Nephron (organoid): ENCODE data around the gene IPO13.

Source experiments
- H3K27ac Mint-ChIP-seq, 3 experiments: 2 replicates each; pipeline ENCODE4 v1.8.0; 2020; ENCODE audit warnings: mixed read lengths in 3 of 3, mild to moderate bottlenecking in 2 of 3, moderate library complexity in 1 of 3
- H3K27me3 Mint-ChIP-seq: 2 replicates; pipeline ENCODE4 v1.8.0; 2021; ENCODE audit warnings: low read depth, mild to moderate bottlenecking, moderate library complexity, mixed read lengths
- H3K36me3 Mint-ChIP-seq: 2 replicates; pipeline ENCODE4 v1.8.0; 2020; ENCODE audit warnings: low read depth, mixed read lengths
- H3K4me1 Mint-ChIP-seq: 2 replicates; pipeline ENCODE4 v1.8.0; 2020; ENCODE audit warnings: mixed read lengths
- H3K4me3 Mint-ChIP-seq, 3 experiments: 2 replicates each; pipeline ENCODE4 v1.8.0; 2020; ENCODE audit warnings: mild to moderate bottlenecking in 3 of 3, mixed read lengths in 3 of 3, moderate library complexity in 2 of 3
- H3K9me3 Mint-ChIP-seq: 2 replicates; pipeline ENCODE4 v1.8.0; 2020; ENCODE audit warnings: mixed read lengths
- TF ChIP-seq, protein P1 (sequence below), 3 experiments: fragments of 200-600 bp; sonication (generic); IDR thresholded peaks; one replicate each; pipeline ENCODE4 v1.5.0; 2021; ENCODE audit warnings: antibody characterized with exemption in 3 of 3; ENCODE audit not compliant: unreplicated experiment in 3 of 3

The IPO13 gene

DNA sequence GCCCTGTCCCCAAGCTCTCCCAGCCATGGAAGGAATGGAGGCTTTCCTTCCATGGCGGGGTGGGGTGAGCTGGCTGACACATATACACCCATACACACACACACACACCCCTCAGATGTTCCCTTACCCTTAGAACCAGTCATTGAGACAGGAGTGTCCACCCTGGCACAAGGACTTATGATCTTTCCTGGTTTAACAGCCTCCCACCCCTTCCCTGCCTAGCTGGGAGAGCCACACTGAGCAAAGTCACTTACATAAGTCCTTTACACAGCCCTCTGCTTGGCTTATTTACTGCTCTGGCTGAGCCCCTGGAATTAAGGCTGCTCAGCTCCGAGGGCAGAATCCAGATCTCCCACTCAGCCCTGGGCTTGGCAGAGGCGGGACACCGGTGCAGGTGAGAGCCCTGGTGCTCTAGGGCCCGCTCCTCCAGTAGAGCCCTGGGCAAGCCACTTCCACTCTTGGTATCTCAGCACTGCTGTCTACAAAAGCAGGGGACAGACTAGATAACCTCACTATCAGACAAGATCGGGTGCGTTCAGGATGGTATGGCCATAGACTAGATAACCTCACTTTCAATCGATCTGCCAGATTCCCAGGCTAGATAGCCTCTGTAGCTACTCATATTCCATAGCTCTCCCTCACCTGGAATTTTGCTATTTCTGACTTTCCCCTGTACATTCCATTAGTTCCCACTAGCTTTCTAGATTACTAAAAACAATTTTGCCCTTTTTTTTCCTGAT, 67.8 kb downstream of the IPO13 start:
- Mint-ChIP-seq H3K36me3 (peaks cover 2% of the 10 kb centered on the region), H3K27ac (peak overlapping the region in 1 of 3 experiments; percentile 9), H3K9me3 (no peaks in the 10 kb centered on the region), H3K4me3 (no peak overlapping the region), H3K4me1 (peaks cover 12% of the 10 kb centered on the region), H3K27me3 (peaks cover 4% of the 10 kb centered on the region)
- TF ChIP-seq, protein P1, sequence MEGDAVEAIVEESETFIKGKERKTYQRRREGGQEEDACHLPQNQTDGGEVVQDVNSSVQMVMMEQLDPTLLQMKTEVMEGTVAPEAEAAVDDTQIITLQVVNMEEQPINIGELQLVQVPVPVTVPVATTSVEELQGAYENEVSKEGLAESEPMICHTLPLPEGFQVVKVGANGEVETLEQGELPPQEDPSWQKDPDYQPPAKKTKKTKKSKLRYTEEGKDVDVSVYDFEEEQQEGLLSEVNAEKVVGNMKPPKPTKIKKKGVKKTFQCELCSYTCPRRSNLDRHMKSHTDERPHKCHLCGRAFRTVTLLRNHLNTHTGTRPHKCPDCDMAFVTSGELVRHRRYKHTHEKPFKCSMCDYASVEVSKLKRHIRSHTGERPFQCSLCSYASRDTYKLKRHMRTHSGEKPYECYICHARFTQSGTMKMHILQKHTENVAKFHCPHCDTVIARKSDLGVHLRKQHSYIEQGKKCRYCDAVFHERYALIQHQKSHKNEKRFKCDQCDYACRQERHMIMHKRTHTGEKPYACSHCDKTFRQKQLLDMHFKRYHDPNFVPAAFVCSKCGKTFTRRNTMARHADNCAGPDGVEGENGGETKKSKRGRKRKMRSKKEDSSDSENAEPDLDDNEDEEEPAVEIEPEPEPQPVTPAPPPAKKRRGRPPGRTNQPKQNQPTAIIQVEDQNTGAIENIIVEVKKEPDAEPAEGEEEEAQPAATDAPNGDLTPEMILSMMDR (IDR thresholded peaks at IDR 0.05; ENCODE audit: unreplicated experiment in 3 of 3), result no peak

DNA sequence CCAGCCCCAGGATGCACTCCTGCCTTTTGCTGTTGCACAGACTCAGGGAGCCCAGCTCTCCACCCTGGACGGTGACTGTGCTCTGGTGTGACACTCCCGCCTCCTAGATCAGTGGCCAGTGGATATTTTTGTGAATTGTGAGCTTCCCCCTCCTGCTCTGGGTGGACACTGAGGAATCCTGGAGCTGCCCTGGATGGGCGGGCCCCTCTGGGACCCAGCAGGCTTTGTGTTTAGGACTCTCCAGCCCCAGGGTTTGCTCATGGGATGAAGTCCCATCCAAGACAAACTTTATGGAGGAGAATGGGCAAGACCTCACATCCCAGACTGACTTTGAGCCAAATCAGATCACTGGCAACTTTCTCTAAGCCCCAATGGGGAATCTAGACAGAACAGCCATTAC, 68.5 kb downstream of the IPO13 start:
- TF ChIP-seq, protein P1 (IDR thresholded peaks at IDR 0.05; ENCODE audit: unreplicated experiment in 3 of 3), result no peak
- no peaks in the 10 kb centered on the region for H3K36me3 Mint-ChIP-seq

DNA sequence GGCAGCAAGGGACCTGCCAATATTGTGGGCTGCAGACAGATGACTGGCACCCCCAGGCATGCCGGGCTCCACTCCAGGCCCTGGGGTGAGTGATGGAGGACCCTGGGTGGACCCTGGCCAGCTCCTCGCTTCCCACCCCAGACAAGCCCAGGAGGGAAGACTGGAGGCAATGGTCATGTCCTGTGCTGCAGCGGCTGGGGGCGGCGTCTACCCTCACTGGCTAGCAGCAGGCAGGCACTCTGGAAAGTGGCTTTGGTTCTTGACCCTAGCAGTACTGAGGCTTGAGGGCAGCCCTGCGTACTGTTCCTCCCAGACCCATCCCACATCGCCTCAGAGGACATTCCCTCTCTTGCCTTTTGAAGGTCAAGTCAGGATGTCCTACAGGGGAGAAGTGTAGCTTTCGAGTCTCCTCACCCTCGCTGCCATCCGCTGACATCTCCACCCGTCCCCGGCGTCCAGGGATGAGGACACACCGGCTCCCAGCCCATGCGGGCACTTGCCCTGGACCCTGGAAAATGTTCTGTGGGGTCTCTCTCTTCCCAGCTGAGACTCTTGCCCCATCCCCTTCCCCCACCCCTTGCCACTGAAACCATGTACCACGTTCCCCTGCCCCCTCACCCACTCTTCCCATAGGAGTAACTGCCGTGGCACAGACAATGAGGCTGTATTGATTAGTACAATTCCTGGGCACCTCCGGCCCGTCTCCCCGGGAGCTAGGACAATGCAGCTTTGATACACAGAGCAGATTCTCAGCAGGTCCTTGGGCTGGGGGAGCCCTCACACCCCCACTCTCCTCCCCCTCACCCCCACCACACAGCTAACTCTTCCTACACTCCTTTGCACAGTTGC, 69.5 kb downstream of the IPO13 start:
- Mint-ChIP-seq H3K36me3 (no peaks in the 10 kb centered on the region), H3K4me1 (peaks cover 12% of the 10 kb centered on the region), H3K4me3 (no peak overlapping the region), H3K27ac (no peak overlapping the region), H3K27me3 (peaks cover 4% of the 10 kb centered on the region), H3K9me3 (no peaks in the 10 kb centered on the region)
- TF ChIP-seq, protein P1 (IDR thresholded peaks at IDR 0.05; ENCODE audit: unreplicated experiment in 3 of 3), result no peak

More for the DNA sequence above, 68.5 kb downstream of the IPO13 start:
- H3K27me3 Mint-ChIP-seq, result peaks cover 4% of the 10 kb centered on the region
- H3K27ac Mint-ChIP-seq, result peak overlapping the region in 1 of 3 experiments; percentile 4
- H3K9me3 Mint-ChIP-seq, result no peaks in the 10 kb centered on the region
- H3K4me3 Mint-ChIP-seq, result no peak overlapping the region
- peaks cover 12% of the 10 kb centered on the region for H3K4me1 Mint-ChIP-seq

DNA sequence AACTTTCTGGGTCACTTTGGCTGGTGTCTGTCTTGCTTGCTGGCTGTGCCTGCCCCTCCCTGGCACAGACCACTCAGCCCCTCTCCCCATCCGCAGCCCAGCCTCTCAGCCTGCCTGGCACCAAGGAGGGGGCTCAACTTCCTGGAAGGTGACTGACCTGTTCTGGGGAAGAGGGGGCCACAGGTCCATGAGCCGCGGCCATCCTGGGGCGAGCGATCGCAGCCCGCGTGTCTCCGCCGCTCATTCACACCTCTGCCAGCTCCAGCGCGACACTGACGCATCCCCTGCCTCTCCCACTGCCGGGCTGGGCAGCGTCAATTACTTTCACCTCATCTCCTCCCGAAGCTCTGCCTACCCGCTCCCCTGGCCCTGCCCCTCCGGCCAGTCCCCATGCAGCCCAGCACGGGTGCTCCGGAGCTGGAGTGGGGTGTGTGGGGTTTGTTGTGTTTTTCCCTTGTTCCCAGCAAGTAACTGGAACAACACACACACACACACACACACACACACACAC, 70.2 kb downstream of the IPO13 start:
- Mint-ChIP-seq H3K4me1 (peaks cover 12% of the 10 kb centered on the region), H3K9me3 (no peaks in the 10 kb centered on the region), H3K27me3 (peaks cover 4% of the 10 kb centered on the region), H3K27ac (no peak overlapping the region), H3K4me3 (no peak overlapping the region), H3K36me3 (peaks cover 4% of the 10 kb centered on the region)
- TF ChIP-seq, protein P1 (IDR thresholded peaks at IDR 0.05; ENCODE audit: unreplicated experiment in 3 of 3), result no peak
